Epithelial cell of proximal tubule (primary cell): ENCODE results near the gene MGAT5. TPM values are rescaled to one million over a fixed set of nuclear protein-coding genes. Genes with fewer than 3 reads are reported as not detected.
"Not testable (repeated sequence)": the region's sequence is repeated elsewhere in the genome, so short reads cannot be mapped to it uniquely, and the experiment has no call there.

Experiments used
- DNase-seq: peaks from one replicate; pipeline ENCODE4 v3.0.0-alpha.2; 2011; ENCODE audit warnings: low read depth
- H3K4me3 ChIP-seq: 2 replicates; pipeline ENCODE4 v1.5.1; 2011; ENCODE audit warnings: low read depth, mild to moderate bottlenecking, low read length
- CTCF ChIP-seq: conservative IDR thresholded peaks from 2 replicates; pipeline ENCODE4 v1.5.1; 2012; ENCODE audit warnings: low read depth, mild to moderate bottlenecking, low read length
- total RNA-seq: library from RNA; depleted of rRNA; stranded (reverse); fragments of >200 nt; gene quantifications from 2 replicates; pipeline ENCODE4 v1.2.3, GENCODE V29; 2015

The MGAT5 gene
- total RNA-seq, 1 donor from 2014 or later, result 34.0 TPM

GRCh38 chr2:134466141-134466540, 212.3 kb downstream of the MGAT5 start:
- no peak for DNase-seq
- peak; percentile 72 for TF ChIP-seq CTCF

GRCh38 chr2:134468164-134468563, 214.3 kb downstream of the MGAT5 start:
- no peak for TF ChIP-seq CTCF
- no peak overlapping the region for H3K4me3 ChIP-seq
- no peak for DNase-seq

More at GRCh38 chr2:134466141-134466540, 212.3 kb downstream of the MGAT5 start:
- H3K4me3 ChIP-seq, result no peak overlapping the region

- H3K4me3 ChIP-seq, result no peak overlapping the region
- TF ChIP-seq CTCF, result no peak
- no peak for DNase-seq
Observed at GRCh38 chr2:134468776-134469175, 214.9 kb downstream of the MGAT5 start.

GRCh38 chr2:134469516-134470115, 215.7 kb downstream of the MGAT5 start:
- TF ChIP-seq CTCF, result no peak
- DNase-seq, result no peak
- no peak overlapping the region for H3K4me3 ChIP-seq

- no peak overlapping the region for H3K4me3 ChIP-seq
- no peak for TF ChIP-seq CTCF
- DNase-seq, result no peak
Observed at GRCh38 chr2:134470561-134471168, 216.8 kb downstream of the MGAT5 start.

- not testable (repeated sequence) for H3K4me3 ChIP-seq, DNase-seq
Observed at GRCh38 chr2:134476982-134477381, 223.1 kb downstream of the MGAT5 start.

GRCh38 chr2:134479696-134480330, 225.9 kb downstream of the MGAT5 start:
- H3K4me3 ChIP-seq, result no peak overlapping the region
- TF ChIP-seq CTCF, result no peak
- no peak for DNase-seq
